ENCODE measurements around the gene UBQLN4.
A peak's percentile ranks its signal among the peaks of the same experiment; 100 is the strongest.

UBQLN4 gene

GRCh38 chr1:156053768-156054499, at the start of gene UBQLN4:
Gene UBQLN4 (minus strand): TSS chr1:156053798. CDS start chr1:156053701, 97 bp downstream.
- TF ChIP-seq POLR2A (IDR thresholded peaks at IDR 0.05; ENCODE audit: low read depth, low read length): peak; percentile 26; the same call in 1 of the 2 replicates
- DNase-seq (ENCODE audit: insufficient read length, low spot score) (peak; percentile 95), FAIRE-seq (no peak)

DNA sequence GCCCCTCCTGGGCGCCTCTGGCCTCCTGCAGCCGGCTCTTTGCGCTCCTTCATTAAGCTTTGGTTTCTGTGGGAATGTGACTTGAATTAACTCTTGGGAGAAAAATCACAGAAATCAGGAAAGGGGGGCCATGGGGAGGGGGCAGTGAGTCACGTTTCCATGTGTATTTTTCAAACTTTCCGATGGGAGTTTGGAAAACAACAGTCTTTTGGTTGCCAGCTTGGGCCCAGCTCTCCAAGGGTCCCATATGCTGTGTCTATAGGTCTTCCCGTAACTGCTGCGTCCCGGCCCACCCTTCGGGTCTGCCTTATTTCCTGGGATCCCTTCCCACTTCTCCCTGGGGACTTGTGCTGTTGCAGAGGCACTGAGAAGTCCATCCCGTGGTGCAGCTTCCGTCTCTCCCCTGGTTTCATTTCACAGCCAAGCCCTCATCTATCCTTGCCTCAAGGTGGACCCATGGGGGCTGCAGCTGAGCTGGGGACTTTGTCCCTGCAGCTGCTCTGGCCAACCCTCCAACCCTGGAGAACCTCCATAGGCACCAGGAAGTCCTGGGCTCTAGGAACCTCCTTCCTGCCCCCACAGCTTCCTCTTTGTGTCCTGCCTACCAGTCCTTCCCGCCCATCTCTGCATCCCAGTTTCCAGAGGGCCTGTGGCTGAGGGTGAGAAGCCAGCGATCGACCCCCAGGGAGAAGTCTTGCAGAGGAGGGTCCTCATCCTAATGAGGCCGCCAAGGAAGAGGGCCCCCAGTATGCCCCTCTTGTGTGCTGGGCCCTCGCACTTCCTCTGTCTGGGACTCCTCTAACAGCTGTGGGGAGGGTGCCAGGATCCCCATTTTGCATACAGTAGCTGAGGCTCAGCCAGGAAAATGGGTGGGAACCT, 49.3 kb upstream of the UBQLN4 start:
- FAIRE-seq (no peak), DNase-seq (ENCODE audit: insufficient read length, low spot score) (no peak)
- 0 out of 2 replicates have a peak, but pooled peaks have one; percentile 13 for TF ChIP-seq POLR2A (IDR thresholded peaks at IDR 0.05; ENCODE audit: low read depth, low read length)

GRCh38 chr1:156101880-156102279, 48.3 kb upstream of the UBQLN4 start:
- no peak for TF ChIP-seq POLR2A (IDR thresholded peaks at IDR 0.05; ENCODE audit: low read depth, low read length)
- no peak for DNase-seq (ENCODE audit: insufficient read length, low spot score)
- no peak for FAIRE-seq

DNA sequence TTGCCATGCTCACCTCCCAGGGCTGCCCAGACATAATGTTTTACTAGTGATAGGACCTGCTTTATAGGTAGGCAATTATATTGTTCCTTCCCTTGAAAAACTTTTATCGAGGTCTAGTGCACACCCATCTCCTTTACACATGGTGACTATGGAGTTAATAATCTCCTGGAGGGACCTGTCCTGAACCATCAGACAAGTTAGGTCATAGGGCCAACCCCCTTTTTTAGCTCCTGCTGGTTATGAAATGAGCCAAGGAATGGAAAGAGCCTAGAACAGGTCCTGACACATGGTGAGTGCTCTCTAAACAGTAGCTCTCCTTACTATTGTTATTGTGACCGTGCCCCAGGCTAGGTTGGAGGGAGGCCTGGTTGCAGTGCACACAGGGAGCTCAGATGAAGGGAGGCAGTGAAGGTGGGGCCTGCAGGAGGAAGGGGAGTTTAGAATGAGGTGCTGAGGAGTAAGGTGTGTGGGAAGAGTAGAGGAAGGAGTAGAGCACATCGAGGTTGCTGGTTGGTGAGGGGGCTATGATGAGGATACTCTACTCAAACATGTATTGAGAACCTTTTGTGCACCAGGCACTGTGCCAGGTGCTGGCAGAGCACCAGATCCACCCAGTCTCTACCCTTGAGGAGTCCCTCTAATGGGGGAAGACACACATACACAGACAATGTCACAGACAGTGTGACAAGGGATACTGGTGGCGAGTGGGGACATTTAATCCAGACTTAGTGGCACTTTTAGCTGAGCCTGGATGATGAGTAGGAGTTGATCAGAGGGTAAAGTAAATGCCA, 46.8 kb upstream of the UBQLN4 start:
- no peak for DNase-seq (ENCODE audit: insufficient read length, low spot score)
- no peak for TF ChIP-seq POLR2A (IDR thresholded peaks at IDR 0.05; ENCODE audit: low read depth, low read length)
- FAIRE-seq: no peak

DNA sequence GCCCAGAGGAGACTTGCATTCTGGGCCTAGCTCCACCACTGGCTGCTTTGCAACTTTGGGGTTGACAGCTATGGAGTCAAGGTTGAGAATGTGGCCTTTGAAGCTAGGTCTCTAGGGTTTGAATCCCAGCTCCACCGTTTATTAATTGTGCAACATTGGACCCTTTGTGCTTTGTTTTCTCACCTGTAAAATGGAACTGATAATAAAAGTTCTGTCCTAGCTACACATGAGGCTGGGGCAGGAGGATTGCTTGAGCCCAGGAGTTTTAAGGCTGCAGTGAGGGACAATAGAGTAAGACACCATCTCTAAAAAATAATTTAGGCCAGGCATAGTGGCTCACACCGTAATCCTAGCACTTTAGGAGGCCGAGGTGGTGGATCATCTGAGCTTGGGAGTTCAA, 45.7 kb upstream of the UBQLN4 start:
- DNase-seq (ENCODE audit: insufficient read length, low spot score) (no peak), FAIRE-seq (no peak)
- no peak for TF ChIP-seq POLR2A (IDR thresholded peaks at IDR 0.05; ENCODE audit: low read depth, low read length)

- FAIRE-seq (no peak), DNase-seq (ENCODE audit: insufficient read length, low spot score) (no peak)
- TF ChIP-seq POLR2A (IDR thresholded peaks at IDR 0.05; ENCODE audit: low read depth, low read length): no peak
Measured at GRCh38 chr1:156098784-156099183, 45.2 kb upstream of the UBQLN4 start.

- FAIRE-seq (no peak), DNase-seq (ENCODE audit: insufficient read length, low spot score) (no peak)
- no peak for TF ChIP-seq POLR2A (IDR thresholded peaks at IDR 0.05; ENCODE audit: low read depth, low read length)
Measured at GRCh38 chr1:156097499-156098178, 44.0 kb upstream of the UBQLN4 start.

- 0 out of 2 replicates have a peak, but pooled peaks have one; percentile 30 for TF ChIP-seq POLR2A (IDR thresholded peaks at IDR 0.05; ENCODE audit: low read depth, low read length)
Measured at GRCh38 chr1:156096640-156097391, 43.2 kb upstream of the UBQLN4 start.

GRCh38 chr1:156095906-156096508, 42.4 kb upstream of the UBQLN4 start:
- DNase-seq (ENCODE audit: insufficient read length, low spot score): no peak
- no peak for TF ChIP-seq POLR2A (IDR thresholded peaks at IDR 0.05; ENCODE audit: low read depth, low read length)
- no peak for FAIRE-seq

More at GRCh38 chr1:156096640-156097391, 43.2 kb upstream of the UBQLN4 start:
- DNase-seq (ENCODE audit: insufficient read length, low spot score): peak; percentile 91
- FAIRE-seq: no peak

DNA sequence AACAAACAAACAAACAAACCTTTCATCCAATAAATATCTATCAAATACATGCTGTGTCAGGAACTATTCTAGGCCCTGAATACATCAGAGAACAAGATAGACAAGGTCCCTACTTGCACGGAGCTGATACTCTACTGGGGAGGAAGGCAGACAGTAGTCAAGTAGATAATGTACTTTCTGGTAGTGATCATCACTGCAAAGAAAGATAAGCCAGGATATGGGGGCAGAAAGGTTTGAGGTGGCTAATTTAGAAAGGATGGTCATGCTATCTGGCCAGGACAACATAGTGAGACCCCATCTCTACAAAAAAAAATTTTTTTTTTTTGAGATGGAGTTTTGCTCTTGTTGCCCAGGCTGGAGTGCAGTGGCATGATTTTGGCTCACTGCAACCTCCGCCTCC, 38.0 kb upstream of the UBQLN4 start:
- no peak for TF ChIP-seq POLR2A (IDR thresholded peaks at IDR 0.05; ENCODE audit: low read depth, low read length)
- no peak for FAIRE-seq
- DNase-seq (ENCODE audit: insufficient read length, low spot score): no peak

- FAIRE-seq: no peak
- TF ChIP-seq POLR2A (IDR thresholded peaks at IDR 0.05; ENCODE audit: low read depth, low read length): peak; percentile 27; the same call in 1 of the 2 replicates
- peak; percentile 81 for DNase-seq (ENCODE audit: insufficient read length, low spot score)
Measured at GRCh38 chr1:156090840-156091188, 37.2 kb upstream of the UBQLN4 start.

DNA sequence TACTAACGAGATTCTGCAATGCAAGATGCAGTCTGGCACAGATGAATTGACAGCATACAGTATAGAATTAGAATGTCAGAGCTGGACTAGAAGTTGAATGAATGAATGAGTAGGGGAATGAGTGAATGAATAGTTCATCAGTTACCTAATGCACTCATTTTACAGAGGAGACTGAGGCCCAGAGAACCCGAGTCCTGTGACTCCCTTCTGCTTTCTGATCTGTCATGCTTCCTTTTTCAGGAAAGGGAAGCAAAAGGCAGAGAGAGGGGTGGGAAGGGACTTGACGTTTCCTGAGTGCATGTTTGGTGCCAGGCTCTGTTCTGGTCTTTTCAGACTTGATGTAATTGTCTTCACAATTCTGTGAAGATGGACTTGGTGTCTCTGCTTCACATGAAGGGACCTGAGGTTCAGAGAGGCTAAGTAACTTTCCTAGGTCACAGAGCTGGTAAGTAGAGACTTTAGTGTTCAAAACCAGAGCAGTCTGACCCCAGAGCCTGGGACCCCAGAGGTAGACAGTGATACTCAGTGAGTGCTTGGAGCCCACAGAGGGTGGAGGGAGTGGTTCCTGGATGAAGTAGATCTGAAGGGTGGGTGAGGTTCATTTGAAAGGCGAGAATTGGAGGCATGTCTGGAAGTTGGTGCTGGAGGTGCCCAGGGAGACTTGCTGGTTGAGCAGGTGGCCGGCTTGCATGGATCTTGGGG, 36.7 kb upstream of the UBQLN4 start:
- no peak for DNase-seq (ENCODE audit: insufficient read length, low spot score)
- no peak for TF ChIP-seq POLR2A (IDR thresholded peaks at IDR 0.05; ENCODE audit: low read depth, low read length)
- FAIRE-seq: no peak
